ENCODE results near the gene CDK11A.
A peak's percentile ranks its signal among the peaks of the same experiment; 100 is the strongest.
"Not testable (repeated sequence)": the region's sequence is repeated elsewhere in the genome, so short reads cannot be mapped to it uniquely, and the experiment has no call there.

CDK11A gene

GRCh38 chr1:1721201-1721600, 3.0 kb downstream of the CDK11A start:
- DNase-seq (ENCODE audit: low read depth): no peak

GRCh38 chr1:1715109-1715883, 8.9 kb downstream of the CDK11A start:
- not testable (repeated sequence) for DNase-seq (ENCODE audit: low read depth)

- DNase-seq (ENCODE audit: low read depth): not testable (repeated sequence)
Observed at GRCh38 chr1:1707897-1708296, 16.3 kb downstream of the CDK11A start.

- DNase-seq (ENCODE audit: low read depth): not testable (repeated sequence)
Observed at GRCh38 chr1:1707241-1707640, 16.9 kb downstream of the CDK11A start.

DNA sequence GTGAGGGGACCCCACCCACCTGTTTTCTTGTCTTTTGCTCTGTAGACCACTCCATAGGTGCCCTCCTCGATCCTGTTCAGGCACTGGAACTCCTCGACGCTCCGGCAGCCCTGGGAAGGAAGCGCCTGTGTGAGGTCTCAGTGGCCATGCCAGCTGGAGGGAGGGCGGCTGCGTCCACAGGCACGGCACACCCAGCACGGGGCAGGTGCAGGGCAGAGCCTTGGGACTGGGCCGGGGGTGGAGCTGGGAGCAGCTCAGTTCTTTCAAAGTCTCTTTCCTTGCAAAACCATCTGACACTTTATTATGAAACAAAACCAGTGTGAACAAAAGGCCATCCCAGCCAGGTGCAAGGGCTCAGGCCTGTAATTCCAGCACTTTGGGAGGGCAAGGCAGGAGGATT, 18.5 kb downstream of the CDK11A start:
- DNase-seq (ENCODE audit: low read depth): not testable (repeated sequence)

GRCh38 chr1:1704284-1704957, 19.7 kb downstream of the CDK11A start:
- DNase-seq (ENCODE audit: low read depth): not testable (repeated sequence)

- DNase-seq (ENCODE audit: low read depth): no peak
Observed at GRCh38 chr1:1703796-1704195, 20.4 kb downstream of the CDK11A start.

DNA sequence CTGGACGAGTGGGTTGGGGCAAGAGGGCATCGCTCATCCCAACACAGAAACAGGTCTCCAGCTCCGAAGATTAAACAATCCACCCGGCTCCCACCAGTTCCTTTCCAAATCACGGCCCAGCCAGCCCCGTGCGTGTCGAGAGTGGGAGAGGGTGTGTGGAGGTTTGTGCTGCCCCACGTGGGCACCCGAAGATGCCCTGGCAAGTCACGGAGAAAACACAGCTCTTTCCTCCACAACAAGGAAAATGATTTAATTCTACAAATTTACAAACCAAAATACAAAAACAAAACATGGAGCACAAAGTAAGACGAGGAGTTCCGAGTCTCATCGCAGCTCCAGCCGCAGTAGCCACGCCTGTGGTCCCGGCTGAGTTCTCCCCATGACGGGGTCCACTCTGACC, 21.7 kb downstream of the CDK11A start:
- not testable (repeated sequence) for DNase-seq (ENCODE audit: low read depth)

DNA sequence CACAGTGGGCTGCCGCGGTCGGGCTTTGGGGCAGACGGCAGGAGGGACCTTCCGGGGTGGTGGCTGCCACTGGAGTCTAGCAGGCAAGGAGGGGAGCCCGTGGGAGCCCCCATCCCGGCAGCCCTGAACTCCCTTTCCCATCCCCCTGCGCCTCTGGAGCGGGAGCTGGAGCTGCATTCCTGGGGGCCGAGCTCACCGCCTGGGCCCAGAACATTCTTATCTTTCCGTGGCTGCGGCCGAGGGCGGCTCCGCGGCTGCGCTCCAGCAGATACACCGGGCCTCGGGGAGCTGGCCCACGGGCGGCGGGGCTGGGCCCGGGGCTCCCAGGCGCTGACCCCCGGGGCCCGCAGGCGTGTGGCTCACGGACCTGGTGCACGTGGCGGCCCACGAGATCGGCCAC, 23.6 kb downstream of the CDK11A start:
- not testable (repeated sequence) for DNase-seq (ENCODE audit: low read depth)

- DNase-seq (ENCODE audit: low read depth): not testable (repeated sequence)
Observed at GRCh38 chr1:1700067-1700466, 24.1 kb downstream of the CDK11A start.

- DNase-seq (ENCODE audit: low read depth): not testable (repeated sequence)
Observed at GRCh38 chr1:1699061-1699460, 25.1 kb downstream of the CDK11A start.

DNA sequence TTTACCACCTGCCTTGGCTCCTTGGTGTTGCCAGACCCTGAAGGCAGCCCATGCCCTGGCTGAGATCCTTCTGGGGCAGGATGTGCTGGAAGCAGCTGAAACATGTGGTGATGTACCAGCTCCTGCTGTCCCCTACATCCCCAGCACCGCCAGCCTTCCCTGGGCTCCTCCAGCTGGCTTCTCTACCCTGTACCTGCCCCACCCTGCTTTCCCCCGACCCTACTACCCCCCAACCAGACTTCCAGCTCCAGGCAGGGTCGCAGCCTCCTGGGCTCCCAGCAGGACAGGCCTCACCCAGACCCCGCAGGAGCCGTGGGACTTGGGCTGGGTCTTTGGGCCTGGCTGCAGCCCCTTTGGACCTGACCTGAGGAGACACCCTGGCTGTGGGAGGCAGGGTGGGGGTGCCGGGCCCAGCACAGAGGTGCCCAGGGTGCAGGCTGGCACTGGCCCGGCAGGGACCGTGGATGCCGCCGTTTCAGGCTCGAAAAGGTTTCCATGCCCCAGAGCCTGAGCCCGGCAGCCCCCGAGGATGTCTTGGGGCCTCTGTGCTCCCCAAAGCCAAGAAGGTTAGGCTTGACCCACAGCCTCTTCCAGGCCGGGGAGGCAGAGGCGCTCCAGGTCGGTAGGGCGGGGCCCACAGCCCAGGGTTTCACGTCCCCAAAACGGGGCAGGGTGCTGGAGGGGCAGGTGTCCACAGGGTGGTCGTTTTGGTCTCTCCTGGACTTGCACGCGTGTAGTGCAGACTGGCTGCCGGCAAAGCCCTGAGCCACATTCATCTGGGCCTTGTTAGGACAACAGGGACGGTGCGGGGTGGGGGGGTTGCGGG, 26.6 kb downstream of the CDK11A start:
- not testable (repeated sequence) for DNase-seq (ENCODE audit: low read depth)

DNA sequence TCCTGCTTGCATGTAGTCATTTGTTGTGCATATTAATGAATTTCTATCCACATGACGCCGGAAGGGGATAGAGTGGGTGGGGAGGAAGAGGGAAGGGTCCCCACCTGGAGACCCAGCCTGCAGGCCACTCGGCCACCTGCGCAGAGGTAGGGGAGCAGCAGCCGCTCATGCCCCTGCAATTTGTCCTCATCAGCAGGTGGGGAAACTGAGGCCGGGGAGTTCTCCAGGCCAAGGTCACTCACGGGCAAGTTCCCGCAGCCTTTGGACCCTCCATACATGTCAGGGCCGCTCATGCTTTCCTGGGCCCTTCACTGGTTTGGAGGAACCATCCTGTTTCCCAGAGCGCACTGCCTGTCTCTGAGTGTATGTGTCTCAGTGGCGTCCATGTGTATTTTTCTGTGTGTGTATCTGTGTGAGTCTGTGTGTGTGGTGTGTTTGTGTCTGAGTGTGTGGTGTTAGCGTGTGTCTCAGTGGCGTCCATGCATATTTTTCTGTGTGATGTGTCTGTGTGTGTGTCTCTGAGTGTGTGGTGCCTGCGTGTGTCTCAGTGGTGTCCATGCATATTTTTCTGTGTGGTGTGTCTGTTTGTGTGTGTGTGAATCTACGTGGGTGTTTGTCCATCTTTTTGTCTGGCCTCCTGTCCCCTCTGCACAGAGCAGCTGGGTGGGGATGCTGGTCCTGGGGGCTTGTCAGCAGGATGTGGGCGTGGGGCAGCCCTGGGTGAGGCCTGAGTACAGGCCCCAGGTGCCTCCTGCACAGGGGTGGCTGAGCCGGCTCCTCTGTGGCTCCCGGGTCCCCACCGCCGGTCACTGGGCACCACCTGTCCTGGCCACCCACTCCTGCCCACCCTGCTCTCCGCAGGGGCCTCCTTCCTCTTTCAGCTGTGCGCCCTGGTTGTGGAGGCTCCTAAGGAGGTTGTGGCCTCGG, 27.5 kb downstream of the CDK11A start:
- DNase-seq (ENCODE audit: low read depth): not testable (repeated sequence)

DNA sequence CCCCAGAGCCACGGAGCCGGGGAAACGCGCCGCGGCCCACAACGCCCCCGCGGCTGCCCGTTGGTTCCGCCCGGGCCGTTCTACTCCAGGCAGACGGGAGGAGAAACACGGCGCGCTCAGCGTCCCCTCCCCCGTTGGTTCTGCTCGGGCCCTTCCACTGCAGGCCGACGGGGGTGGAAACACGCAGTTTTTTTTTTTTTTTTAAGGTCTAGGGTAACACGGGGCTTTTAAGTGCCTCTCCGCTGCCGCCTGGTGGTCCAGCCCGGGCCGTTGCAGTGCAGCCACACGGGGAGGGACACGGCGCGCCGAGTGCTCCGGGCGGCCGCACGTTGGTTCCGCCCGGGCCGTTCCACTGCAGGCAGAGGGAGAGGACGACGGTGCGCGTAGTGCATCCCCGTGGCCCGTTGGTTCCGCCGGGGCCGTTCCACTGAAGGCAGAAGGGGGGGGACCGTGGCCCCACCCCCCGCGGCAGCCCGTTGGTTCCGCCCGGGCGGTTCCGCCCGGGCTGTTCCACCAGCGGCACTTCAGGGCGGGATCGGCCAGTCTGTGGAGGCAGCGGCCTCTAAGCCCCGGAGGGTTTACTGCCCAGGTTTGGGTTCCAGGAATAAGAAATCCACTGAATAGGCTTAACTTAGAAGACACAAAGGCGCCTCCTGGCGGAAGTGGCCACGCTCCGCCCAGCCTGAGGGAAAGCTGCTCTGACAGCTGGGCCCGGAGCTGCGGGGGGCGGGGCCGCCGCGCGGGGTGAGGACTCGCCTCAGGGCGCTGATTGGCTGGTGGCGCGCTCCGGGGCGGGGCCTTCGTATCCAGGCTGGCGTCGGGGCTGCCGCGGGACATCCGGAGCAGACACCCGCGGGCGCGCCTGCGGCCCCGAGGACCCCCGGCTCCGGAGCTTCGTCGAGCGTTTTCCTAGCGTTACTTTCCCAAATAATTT, 31.2 kb downstream of the CDK11A start, which contains the start of gene SLC35E2B:
TSS of gene SLC35E2B (minus strand) at position 82 of the 934 bp plus-strand sequence. CDS start 16,096 bp downstream, outside the sequence.
- peak; percentile 93 for DNase-seq (ENCODE audit: low read depth)

GRCh38 chr1:1692324-1692713, 31.8 kb downstream of the CDK11A start:
- peak; percentile 74 for DNase-seq (ENCODE audit: low read depth)

GRCh38 chr1:1691443-1691842, 32.7 kb downstream of the CDK11A start:
- DNase-seq (ENCODE audit: low read depth): not testable (repeated sequence)

DNA sequence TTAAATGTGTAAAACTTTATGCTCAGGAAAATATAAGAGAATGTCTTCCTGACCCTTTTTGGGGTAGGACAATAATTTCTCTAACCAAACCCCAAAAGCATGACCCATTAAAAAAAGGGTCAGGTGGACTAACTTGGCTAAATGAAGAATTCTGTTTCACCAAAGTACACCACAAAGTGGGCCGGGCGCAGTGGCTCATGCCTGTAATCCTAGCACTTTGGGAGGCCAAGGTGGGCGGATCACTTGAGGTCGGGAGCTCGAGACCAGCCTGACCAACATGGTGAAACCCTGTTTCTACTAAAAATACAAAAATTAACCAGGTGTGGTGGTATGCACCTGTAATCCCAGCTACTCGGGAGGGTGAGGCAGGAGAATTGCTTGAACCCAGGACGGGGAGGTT, 34.6 kb downstream of the CDK11A start:
- DNase-seq (ENCODE audit: low read depth): not testable (repeated sequence)

DNA sequence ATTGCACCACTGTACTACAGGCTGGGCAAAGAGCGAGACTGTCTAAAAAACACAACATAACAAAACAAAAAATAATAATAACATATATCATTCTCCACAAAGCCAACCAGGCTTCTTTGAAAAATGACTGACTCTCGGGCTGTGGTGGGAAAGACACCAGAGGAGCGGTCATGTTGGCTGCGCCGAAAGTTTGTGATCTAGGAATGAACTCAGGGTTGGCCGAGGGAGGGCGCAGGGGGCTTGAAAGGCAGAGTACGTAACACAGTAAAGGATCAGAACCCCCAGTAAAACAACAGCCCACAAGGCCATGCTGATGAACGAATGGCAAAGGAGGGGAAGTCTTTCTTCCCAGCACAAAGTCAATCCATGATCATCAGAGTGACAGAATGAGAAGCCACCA, 36.3 kb downstream of the CDK11A start:
- DNase-seq (ENCODE audit: low read depth): no peak

- DNase-seq (ENCODE audit: low read depth): no peak
Observed at GRCh38 chr1:1684031-1684681, 40.0 kb downstream of the CDK11A start.

Data from amniotic epithelial cell (primary cell).